Kidney epithelial cell (primary cell): Measurements from ENCODE around the gene NUP54. TPM values are rescaled to one million over a fixed set of nuclear protein-coding genes. Genes with fewer than 3 reads are reported as not detected.

Source experiments
- DNase-seq: peaks from one replicate; pipeline ENCODE4 v3.0.0-alpha.2; 2010; ENCODE audit warnings: low read depth
- H3K27me3 ChIP-seq: 2 replicates; pipeline ENCODE4 v1.6.0; 2011; ENCODE audit warnings: low read length; ENCODE audit not compliant: control insufficient read depth, insufficient read depth
- H3K36me3 ChIP-seq: 2 replicates; pipeline ENCODE4 v1.5.1; 2011; ENCODE audit warnings: low read length; ENCODE audit not compliant: control insufficient read depth, insufficient read depth
- H3K4me3 ChIP-seq: 2 replicates; pipeline ENCODE4 v1.5.1; 2011; ENCODE audit warnings: low read depth, mild to moderate bottlenecking, control low read depth, low read length
- CTCF ChIP-seq: IDR thresholded peaks from 2 replicates; pipeline ENCODE4 v1.5.1; 2011; ENCODE audit warnings: mild to moderate bottlenecking, moderate library complexity, low read length, control low read depth, inconsistent platforms; ENCODE audit not compliant: insufficient read depth, poor library complexity, severe bottlenecking
- total RNA-seq: library from RNA; depleted of rRNA; stranded (reverse); fragments of >200 nt; gene quantifications from 2 replicates; pipeline ENCODE4 v1.2.3, GENCODE V29; 2015

The NUP54 gene
- total RNA-seq, 1 donor from 2014 or later, result 33.0 TPM

- no peak for DNase-seq
- Histone ChIP-seq H3K36me3 (no peaks in the 10 kb centered on the region), H3K4me3 (no peak overlapping the region), H3K27me3 (no peaks in the 10 kb centered on the region)
- no peak for TF ChIP-seq CTCF
Observed at GRCh38 chr4:76083386-76083988, 64.7 kb downstream of the NUP54 start.

DNA sequence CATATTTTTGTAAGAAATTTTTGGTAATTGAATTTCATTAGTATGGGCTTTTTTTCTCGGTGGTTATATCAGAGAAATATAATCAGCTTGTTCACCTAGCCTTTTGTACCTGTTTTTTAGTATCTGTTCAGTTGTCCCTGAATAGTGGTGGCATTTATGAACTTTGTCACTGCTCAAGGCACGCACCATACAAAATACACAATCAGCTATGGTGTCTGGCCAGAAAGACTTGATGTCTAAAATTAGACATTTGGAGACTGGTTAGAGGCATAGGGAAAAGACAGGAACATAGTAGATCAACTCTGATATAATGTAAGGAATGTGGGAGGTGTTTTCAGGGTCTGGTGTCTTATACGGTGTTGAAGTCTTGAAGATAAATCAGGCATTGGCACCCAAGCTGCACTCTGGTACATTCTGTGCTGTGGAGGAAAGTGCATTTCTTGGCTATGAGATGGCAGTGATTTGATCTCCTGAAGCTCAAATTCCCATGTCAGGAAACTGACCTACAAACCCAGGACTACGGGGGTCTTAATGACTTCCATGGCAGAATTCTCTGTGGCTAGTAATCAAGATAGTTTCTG lies 70.1 kb downstream of the NUP54 start:
- no peaks in the 10 kb centered on the region for H3K27me3 ChIP-seq
- no peaks in the 10 kb centered on the region for H3K36me3 ChIP-seq
- H3K4me3 ChIP-seq, result no peak overlapping the region
- TF ChIP-seq CTCF, result no peak
- DNase-seq, result no peak

DNA sequence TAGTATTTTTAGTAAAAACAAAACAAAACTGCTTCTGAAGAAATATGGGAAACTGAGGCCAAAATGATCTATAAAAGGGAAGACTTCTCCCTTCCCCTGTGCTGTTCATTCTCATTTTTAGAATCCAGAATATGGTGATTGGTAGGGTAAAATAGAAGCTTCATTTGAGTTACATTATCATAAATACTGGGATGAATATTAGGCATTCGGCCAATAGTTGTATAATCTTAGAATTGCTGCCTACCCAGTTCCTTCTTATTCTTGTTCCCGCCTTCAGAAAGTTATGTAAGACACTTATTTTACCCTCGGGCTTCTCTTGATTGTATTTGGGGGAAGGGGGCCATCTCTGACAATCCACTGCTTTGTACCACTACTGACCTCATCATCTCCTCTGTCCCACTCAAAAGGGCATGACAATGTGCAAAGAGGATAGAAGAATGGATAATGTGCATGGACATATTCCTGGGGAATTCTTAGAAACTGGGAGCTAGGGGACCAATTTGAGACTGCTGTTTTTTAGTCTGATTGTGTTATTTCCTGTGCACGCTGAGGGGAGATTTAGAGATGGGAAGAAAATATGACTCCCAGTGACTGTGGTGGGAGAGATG lies 73.1 kb downstream of the NUP54 start:
- H3K4me3 ChIP-seq, result no peak overlapping the region
- H3K36me3 ChIP-seq, result no peaks in the 10 kb centered on the region
- TF ChIP-seq CTCF, result no peak
- DNase-seq, result no peak
- no peaks in the 10 kb centered on the region for H3K27me3 ChIP-seq

DNA sequence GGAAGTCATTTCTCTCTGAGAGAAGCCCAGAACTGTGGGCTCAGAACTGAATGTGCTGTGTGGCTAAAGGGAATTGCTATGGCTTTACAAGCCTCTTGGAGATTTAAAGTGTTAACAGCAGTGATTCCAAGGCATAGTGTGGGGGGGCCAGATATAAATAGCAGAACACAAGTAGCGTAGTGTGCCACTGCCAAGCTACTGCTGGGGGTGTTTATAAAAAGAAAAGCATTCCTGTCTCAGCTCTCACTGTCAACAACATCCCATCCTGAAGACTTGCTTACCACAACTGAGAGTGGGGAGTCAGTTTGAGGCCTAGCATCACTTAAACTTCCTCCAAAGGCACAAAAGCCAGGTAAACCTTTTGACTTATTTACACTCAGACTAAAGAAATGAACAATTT lies 73.7 kb downstream of the NUP54 start, which contains the start of gene ART3:
TSS of gene ART3 (plus strand) at position 242 of the 400 bp plus-strand sequence. CDS start 1,181 bp downstream, outside the sequence.
- TF ChIP-seq CTCF, result no peak
- Histone ChIP-seq H3K4me3 (no peak within 1 kb of the TSS), H3K36me3 (no peaks in the 10 kb centered on the region), H3K27me3 (no peaks in the 10 kb centered on the region)
- DNase-seq, result no peak

DNA sequence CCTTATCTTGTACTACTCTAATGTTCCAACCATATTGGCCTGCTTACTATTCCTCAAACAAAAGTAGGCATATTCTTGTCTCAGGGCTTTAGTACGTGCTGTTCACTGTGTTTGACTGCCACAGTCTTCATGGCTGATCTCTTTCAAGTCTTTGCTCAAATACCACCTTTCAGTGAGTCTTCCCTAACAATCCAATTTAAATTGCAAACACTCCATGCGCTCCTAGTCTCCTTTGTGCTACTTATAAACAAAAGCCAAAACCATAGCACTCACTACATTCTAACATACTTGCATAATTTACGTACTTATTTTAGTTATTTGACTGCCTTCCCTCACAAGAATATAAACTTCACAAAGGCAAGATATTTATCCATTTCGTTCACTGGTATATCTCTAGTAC lies 75.4 kb downstream of the NUP54 start:
- no peak for DNase-seq
- Histone ChIP-seq H3K36me3 (no peaks in the 10 kb centered on the region), H3K27me3 (no peaks in the 10 kb centered on the region), H3K4me3 (no peak overlapping the region)
- no peak for TF ChIP-seq CTCF
